Uterus (tissue), 2 donors: ENCODE results near the gene AKAP7.

Experiments
- POLR2A ChIP-seq, 2 donors: fragments of 450-650 bp; IDR thresholded peaks; one replicate each; pipeline ENCODE4 v1.6.1; 2016; ENCODE audit warnings: antibody characterized with exemption in 2 of 2, mild to moderate bottlenecking in 1 of 2, moderate library complexity in 1 of 2
- TF ChIP-seq, protein P1 (sequence below), 4 experiments: fragments of 200-600 bp in 2 of 4; fragments of 450-650 bp in 2 of 4; sonication (generic) in 2 of 4; IDR thresholded peaks; one replicate each; pipeline ENCODE4 v1.5.1; 2016 to 2019; ENCODE audit warnings: antibody characterized with exemption in 4 of 4, mild to moderate bottlenecking in 2 of 4, moderate library complexity in 1 of 4

DNA sequence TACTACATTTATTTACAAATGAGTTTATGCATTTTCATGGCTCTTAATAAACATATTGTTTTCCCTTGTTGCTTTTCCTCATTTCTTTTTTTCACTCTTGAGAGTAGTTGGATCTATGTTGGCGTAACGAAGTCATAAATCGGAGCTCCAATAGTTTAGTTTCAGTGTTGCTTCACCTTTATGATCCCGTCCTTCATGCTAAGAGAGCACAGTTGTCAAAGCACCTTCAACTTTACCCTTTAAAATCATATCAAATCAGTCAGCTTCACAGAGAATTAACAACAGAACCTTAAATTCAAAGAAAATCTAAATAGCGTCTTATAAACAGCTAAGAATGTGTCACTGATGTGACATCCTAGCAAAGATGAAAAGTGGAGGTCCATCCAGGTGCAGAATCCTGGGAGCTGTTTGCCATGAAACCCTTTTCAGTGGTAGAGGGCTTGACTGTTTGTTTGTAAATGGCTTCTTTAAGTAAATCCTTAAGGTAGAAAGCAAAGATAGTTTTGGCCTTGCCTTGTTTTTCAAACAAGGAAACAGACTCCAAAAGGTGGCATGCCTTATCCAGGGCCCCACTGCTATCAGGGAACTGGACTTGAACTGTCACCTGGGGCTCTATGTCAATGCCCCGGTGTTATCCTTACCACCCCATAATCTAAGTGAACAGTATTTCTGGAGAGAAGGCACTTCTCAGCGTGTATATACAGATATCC lies 148.4 kb downstream of the AKAP7 start:
- TF ChIP-seq, protein P1, sequence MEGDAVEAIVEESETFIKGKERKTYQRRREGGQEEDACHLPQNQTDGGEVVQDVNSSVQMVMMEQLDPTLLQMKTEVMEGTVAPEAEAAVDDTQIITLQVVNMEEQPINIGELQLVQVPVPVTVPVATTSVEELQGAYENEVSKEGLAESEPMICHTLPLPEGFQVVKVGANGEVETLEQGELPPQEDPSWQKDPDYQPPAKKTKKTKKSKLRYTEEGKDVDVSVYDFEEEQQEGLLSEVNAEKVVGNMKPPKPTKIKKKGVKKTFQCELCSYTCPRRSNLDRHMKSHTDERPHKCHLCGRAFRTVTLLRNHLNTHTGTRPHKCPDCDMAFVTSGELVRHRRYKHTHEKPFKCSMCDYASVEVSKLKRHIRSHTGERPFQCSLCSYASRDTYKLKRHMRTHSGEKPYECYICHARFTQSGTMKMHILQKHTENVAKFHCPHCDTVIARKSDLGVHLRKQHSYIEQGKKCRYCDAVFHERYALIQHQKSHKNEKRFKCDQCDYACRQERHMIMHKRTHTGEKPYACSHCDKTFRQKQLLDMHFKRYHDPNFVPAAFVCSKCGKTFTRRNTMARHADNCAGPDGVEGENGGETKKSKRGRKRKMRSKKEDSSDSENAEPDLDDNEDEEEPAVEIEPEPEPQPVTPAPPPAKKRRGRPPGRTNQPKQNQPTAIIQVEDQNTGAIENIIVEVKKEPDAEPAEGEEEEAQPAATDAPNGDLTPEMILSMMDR (IDR thresholded peaks at IDR 0.05): no peak
- TF ChIP-seq POLR2A (IDR thresholded peaks at IDR 0.05): no peak
